Ascending aorta (tissue), 2 donors: ENCODE results near the gene ABCD3. TPM values are rescaled to one million over a fixed set of nuclear protein-coding genes. Genes with fewer than 3 reads are reported as not detected.

Experiments used
- DNase-seq, 2 donors: peaks; one replicate each; pipeline ENCODE4 v3.0.0-alpha.2; 2019; ENCODE audit warnings: low spot score in 2 of 2
- H3K27ac ChIP-seq, 2 donors: fragments of 200-600 bp; sonication (generic); one replicate each; pipeline ENCODE4 v1.5.1; 2016 to 2017; ENCODE audit warnings: mild to moderate bottlenecking in 1 of 2
- H3K27me3 ChIP-seq: fragments of 200-600 bp; sonication (generic); one replicate; pipeline ENCODE4 v1.5.1; 2017
- H3K36me3 ChIP-seq, 2 donors: fragments of 200-600 bp; sonication (generic); one replicate each; pipeline ENCODE4 v1.5.1; 2016
- H3K4me1 ChIP-seq, 2 donors: fragments of 200-600 bp; sonication (generic); one replicate each; pipeline ENCODE4 v1.5.1; 2016 to 2017; ENCODE audit warnings: mild to moderate bottlenecking in 1 of 2
- H3K4me3 ChIP-seq, 2 donors: fragments of 200-600 bp; sonication (generic); one replicate each; pipeline ENCODE4 v1.5.1; 2016 to 2017; ENCODE audit warnings: mild to moderate bottlenecking in 1 of 2
- H3K9me3 ChIP-seq, 2 donors: fragments of 200-600 bp; sonication (generic); one replicate each; pipeline ENCODE4 v1.5.1; 2016
- CTCF ChIP-seq, 3 experiments: fragments of 200-600 bp in 2 of 3; fragments of 450-650 bp in 1 of 3; sonication (generic) in 2 of 3; IDR thresholded peaks; one replicate each; pipeline ENCODE4 v1.5.1; 2016 to 2019; ENCODE audit warnings: antibody characterized with exemption in 3 of 3, mild to moderate bottlenecking in 1 of 3, moderate library complexity in 1 of 3
- intact Hi-C: fragments of 100-400 bp; cut with DNase I; formaldehyde crosslinking; loops from one replicate; pipeline ENCODE4 v1.15.1; 2023
- total RNA-seq: library from RNA; depleted of rRNA; stranded (reverse); fragments of >200 nt; gene quantifications from one replicate; pipeline ENCODE4 v1.1.0, GENCODE V29; 2016

Gene ABCD3
- total RNA-seq, 1 donor from 2014 or later: 8.8 TPM

- Histone ChIP-seq H3K36me3 (no peaks in the 10 kb centered on the region), H3K9me3 (no peaks in the 10 kb centered on the region), H3K4me3 (no peak overlapping the region), H3K27me3 (no peaks in the 10 kb centered on the region), H3K27ac (no peak overlapping the region), H3K4me1 (no peaks in the 10 kb centered on the region)
- intact Hi-C loops: no loop called here
- DNase-seq: no peak
- no peak for TF ChIP-seq CTCF (IDR thresholded peaks at IDR 0.05)
Observed at GRCh38 chr1:94550396-94550795, 132.2 kb downstream of the ABCD3 start.

DNA sequence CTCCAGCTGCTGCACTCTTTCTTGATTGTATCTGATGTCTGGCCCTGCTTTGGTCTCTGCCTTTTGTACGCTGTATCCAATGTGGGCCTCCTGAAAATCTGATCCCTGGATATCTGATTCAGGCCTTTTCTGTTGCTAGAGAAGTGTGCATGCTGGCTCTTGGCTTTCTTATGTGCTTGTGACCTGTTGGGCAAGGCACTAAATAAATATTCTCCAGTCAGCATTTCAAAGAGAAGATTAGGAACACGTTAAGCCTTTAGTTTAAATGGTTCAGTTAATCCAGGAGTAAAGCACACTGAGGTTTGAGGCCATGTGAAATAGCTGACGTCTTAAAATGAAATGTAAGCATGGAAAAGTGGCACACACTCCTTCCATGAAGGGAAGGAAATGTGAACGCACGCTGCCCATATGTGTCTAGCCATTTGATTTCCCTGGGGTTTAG is 132.6 kb downstream of the ABCD3 start:
- no peak for TF ChIP-seq CTCF (IDR thresholded peaks at IDR 0.05)
- no peaks in the 10 kb centered on the region for H3K4me1 ChIP-seq
- intact Hi-C loops: no loop called here
- no peak for DNase-seq
- no peaks in the 10 kb centered on the region for H3K36me3 ChIP-seq
- no peaks in the 10 kb centered on the region for H3K9me3 ChIP-seq
- no peaks in the 10 kb centered on the region for H3K27me3 ChIP-seq
- H3K27ac ChIP-seq: no peak overlapping the region
- no peak overlapping the region for H3K4me3 ChIP-seq

- Histone ChIP-seq H3K36me3 (no peaks in the 10 kb centered on the region), H3K9me3 (no peaks in the 10 kb centered on the region), H3K4me3 (no peak overlapping the region), H3K4me1 (no peaks in the 10 kb centered on the region), H3K27ac (no peak overlapping the region), H3K27me3 (no peaks in the 10 kb centered on the region)
- DNase-seq: no peak
- no peak for TF ChIP-seq CTCF (IDR thresholded peaks at IDR 0.05)
- intact Hi-C loops: no loop called here
Observed at GRCh38 chr1:94551449-94551848, 133.3 kb downstream of the ABCD3 start.

- intact Hi-C loops: no loop called here
- no peak for TF ChIP-seq CTCF (IDR thresholded peaks at IDR 0.05)
- no peaks in the 10 kb centered on the region for H3K27me3 ChIP-seq
- no peaks in the 10 kb centered on the region for H3K9me3 ChIP-seq
- H3K4me3 ChIP-seq: no peak overlapping the region
- H3K36me3 ChIP-seq: no peaks in the 10 kb centered on the region
- DNase-seq: no peak
- H3K27ac ChIP-seq: no peak overlapping the region
- H3K4me1 ChIP-seq: no peaks in the 10 kb centered on the region
Observed at GRCh38 chr1:94552071-94552586, 133.9 kb downstream of the ABCD3 start.

GRCh38 chr1:94553323-94553730 is 135.1 kb downstream of the ABCD3 start:
- intact Hi-C loops: no loop called here
- Histone ChIP-seq H3K27ac (no peak overlapping the region), H3K9me3 (no peaks in the 10 kb centered on the region), H3K4me1 (no peaks in the 10 kb centered on the region), H3K36me3 (no peaks in the 10 kb centered on the region), H3K4me3 (no peak overlapping the region), H3K27me3 (no peaks in the 10 kb centered on the region)
- no peak for TF ChIP-seq CTCF (IDR thresholded peaks at IDR 0.05)
- DNase-seq: no peak

GRCh38 chr1:94553931-94554330 is 135.7 kb downstream of the ABCD3 start:
- Histone ChIP-seq H3K27ac (no peak overlapping the region), H3K4me3 (no peak overlapping the region), H3K27me3 (no peaks in the 10 kb centered on the region), H3K4me1 (no peaks in the 10 kb centered on the region), H3K36me3 (no peaks in the 10 kb centered on the region), H3K9me3 (no peaks in the 10 kb centered on the region)
- DNase-seq: no peak
- intact Hi-C loops: no loop called here
- TF ChIP-seq CTCF (IDR thresholded peaks at IDR 0.05): no peak
